HG02884 (cell line): Measurements from ENCODE around the gene COPS8.

Source experiments
- ATAC-seq: cut with Tn5 transposase; IDR thresholded peaks from one replicate; pipeline ENCODE4 v1.9.1; 2021; ENCODE audit warnings: mild to moderate bottlenecking, moderate library complexity; ENCODE audit not compliant: unreplicated experiment

COPS8 gene

DNA sequence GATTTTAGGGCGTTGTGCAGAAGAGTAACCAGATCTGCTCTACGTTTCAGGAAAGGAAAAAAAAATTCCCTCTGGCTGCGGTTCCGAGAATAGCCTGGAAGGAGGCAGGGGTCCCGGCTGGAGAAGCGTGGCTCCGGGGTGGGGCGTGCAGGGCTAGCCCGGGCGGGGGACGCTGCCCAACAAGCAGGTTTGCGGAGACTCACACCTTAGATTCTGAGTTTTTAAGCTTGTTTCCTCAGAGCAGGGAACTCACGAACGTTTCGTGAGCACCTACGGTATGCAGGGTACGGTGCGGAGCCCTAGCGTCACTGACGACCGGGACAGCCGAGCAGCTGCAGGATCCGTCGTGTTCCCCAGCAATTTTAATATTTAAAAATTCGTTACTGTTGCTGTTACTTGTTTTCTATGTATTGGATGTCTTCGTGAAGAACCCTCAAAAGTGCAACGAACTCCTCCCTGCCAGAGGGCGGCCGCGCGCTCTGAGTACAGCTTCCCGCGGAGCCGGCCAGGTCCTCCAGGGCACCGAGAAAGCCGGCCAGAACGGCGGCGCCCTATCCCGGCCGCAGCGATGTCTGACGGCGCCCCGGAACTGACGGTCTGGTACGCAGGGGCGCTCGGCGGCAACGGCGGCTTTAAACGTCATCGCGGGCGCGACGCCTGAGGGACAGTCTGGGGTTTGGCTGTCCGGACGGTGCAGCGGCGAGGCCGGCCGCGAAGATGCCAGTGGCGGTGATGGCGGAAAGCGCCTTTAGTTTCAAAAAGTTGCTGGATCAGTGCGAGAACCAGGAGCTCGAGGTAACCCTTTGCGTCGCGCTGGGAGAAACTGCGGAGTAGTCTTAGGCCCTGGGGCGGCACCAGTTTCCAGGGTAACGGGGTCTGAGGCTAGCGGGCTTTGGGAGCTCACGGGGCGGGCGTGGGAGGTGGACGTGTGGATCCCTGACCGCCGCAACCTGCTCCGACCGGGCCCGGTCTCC lies at the start of gene COPS8:
COPS8 (plus strand) TSS at position 642 of the 974 bp plus-strand sequence; CDS start at position 718, 76 bp downstream.
- ATAC-seq: peak; percentile 98

DNA sequence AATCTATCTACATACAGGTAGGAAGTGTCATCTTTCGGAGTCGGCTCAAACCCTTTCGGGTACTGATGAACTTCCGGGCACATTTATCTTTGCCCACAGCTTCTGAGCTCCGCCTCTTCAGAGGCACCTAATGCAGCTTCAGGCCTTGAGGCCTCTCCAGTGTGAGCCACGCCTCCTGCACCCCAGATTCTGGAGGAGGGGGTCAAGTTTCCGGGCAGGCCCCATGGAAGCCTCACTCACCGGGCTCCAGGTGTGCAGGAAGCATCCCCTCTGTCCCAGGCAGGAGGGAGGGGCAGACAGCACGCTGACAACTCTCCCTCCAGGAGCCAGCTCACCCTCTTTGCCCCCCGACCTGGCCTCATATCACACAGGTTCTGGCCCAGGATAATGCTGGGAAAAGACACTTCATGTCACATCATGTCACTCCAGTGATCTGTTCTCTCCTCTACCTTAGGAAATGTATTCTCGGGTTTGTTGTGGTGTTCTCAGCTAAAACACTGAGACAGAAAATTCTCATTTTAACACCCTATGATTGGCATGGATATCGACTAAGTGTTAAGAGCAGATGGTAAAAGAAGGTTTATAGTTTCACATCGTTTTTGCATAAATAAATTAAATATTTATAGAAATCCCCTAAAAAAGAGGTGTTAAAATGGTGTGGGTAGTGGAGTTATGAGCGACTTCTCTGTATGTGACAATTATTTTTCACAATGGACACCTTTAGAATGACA lies 46.2 kb upstream of the COPS8 start:
- no peak for ATAC-seq

DNA sequence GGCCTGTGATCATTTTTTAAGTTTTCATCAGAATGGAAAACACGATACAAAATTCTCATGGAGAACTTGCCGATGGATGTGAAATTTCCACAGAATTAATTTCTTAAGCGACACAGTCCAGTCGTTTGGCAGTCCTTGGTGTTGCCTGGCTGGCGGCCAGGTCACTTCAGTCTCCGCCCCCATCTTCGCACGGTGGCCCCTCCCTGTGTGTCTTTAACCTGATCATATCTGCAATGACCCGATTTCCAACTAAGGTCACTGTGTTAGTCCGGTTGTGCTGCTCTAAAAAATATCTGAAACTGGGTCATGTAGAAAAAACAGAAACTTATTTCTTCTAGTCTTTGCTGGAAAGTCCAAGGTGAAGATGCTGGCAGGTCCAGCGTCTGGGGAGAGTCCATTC lies 44.5 kb upstream of the COPS8 start:
- ATAC-seq: no peak

DNA sequence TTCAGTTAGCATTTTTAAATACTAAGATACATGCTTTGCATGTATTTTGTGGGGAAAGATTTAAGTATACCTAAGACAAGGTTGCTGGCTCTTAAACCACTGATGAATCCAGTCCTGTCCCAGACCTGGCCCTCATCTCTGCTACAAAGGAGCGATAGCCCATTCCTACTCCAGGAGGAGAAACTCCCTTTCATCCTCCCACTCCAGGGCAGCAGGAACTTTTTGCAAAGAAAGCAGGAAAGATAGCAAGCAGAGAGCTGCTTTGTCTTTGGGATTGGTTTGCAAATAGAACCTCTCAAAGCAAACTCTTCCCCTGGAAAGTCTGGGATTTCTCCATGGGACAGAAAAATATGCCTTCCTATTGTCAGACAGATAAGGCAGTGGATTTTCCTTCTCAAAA lies 43.6 kb upstream of the COPS8 start:
- no peak for ATAC-seq

DNA sequence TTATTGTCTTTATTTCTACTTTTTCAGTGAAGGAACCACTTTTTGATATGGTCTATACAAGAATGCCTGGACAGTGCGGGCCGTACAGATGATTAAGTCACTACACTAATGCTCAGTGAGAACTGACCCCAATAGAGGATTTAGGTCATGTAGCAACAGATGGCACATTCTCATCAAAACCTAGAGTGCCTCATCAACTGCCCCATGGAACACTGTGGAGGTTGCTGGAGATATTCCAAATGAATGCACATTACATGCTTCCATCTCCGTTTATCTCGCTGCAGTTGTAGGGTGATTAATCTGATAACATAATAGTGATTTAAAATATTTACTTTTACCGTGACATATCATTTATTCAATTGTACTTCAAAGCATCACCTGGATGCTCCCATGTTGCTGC lies 41.8 kb upstream of the COPS8 start:
- no peak for ATAC-seq

DNA sequence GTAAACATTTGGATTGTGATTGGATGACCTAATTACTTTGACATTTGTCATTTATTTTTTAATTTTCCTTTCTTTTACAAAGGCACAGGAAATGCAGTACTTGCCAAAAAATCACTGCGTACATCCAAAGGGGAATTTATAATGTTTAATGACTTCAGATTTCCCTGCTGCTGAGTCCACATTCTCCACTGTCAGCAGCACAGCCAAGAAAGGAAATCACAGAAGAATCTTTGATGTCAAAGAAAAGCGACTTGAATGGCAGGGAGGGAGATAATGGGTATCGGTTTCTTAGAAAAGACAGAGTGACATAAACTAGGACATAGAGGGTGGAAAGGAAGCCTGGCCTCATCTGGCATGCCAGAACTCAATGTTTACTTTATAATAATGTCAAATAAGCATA lies 41.4 kb upstream of the COPS8 start:
- ATAC-seq: no peak

DNA sequence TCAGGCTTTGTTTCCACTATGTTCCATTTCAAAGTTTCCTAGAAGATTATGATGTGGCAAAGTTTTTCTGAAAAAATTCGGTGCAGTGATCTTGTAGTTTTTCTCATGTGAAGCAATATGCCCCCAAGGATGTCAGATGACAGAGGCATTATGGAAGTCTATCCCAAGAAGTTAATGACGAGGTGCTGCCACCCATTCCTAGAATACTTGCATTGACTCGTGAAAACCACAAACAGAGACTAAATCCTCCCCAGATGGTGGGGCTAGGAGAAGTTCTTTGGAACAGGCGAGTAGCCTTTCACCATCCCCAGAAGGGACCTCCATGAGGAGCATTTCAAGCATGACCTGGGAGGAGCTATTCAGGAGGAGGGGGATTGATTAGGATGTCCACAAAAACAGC lies 40.2 kb upstream of the COPS8 start:
- ATAC-seq: no peak

DNA sequence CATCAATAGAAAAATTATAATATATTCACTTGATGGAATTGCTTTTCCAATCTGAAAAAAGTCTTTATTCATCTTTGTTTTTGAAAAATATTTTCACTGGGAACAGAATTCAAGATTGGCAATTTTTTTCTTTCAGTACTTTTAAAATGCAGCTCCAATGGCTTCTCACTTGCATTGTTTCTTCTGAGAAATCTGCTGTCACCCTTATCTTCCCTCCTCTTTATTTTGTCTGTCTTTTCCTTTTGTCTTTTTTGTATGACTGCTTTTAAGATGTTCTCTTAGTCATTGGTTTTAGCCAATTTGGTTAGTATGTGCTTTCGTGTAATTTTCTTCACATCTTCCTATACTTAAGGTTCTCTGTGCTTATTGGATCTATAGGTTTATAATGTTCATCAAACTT lies 37.1 kb upstream of the COPS8 start:
- no peak for ATAC-seq

DNA sequence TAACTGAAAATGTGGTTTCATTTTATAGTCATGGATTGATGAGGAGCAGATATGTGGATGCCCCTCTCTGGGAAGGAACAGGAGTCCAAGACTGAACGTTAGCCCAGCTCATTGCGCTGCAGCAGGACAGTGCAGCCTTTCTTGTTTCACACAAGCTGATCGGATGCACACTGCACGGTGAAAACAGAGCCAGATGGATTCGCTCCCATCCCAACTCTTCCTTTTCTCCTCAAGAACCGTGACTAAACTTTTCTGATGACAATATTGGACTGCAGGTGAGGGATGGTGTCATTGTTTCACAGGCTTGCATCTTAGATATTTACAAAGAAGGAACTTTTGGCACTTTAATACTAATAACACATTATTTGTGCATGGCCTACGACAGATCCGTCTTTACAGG lies 33.8 kb upstream of the COPS8 start:
- ATAC-seq: no peak

DNA sequence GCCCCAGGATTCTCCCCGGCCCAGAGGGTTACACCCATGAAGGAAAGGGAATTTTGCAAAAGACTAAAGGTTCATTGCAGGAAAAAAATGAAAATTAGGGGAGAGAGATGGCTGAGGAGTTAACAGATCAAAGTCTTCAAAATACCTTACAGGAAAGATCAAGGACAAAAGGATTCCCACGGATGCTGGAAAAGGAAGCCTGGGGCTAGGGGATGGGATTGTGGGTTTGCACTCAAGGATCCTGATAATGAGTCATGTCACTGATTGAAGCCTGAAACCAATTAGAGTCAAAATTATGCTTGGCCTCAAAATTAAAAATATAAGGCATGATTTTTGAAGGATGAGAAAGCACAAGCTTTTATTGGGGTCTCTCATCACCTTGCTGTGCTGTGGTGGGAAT lies 32.6 kb upstream of the COPS8 start:
- no peak for ATAC-seq

DNA sequence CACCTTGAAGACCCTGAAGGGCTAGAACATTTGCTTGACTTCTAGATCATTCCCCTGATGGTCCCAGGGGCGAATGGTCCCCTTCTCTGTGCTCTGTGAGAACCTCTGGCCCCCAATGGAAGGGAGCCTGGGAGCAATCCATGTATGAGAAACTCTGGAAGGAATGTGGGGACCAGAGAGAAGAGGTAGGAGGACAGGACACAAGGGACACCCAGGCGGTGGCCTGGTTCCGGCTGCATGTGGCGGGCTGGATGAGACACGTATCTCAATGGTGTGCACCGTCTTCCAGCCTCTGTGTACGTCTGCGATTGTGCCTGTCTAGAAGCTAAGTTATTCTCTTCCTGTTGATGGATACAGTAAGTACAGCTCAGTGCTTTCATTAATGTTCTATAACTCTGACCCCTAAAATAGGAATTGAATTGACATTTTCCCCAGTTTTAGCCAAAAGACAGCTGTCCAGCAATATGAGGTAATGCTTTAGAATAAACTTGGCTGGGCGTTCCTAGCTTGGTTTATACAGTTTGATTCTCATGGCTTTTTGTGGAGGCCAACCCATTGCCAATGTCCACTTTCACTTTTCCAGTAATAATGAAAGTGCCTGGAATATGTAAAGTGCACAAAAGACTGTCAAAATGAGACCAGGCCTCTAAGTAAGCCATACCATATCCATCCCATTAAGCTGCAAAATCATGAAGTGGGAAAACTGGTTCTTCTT lies 30.1 kb upstream of the COPS8 start:
- no peak for ATAC-seq

DNA sequence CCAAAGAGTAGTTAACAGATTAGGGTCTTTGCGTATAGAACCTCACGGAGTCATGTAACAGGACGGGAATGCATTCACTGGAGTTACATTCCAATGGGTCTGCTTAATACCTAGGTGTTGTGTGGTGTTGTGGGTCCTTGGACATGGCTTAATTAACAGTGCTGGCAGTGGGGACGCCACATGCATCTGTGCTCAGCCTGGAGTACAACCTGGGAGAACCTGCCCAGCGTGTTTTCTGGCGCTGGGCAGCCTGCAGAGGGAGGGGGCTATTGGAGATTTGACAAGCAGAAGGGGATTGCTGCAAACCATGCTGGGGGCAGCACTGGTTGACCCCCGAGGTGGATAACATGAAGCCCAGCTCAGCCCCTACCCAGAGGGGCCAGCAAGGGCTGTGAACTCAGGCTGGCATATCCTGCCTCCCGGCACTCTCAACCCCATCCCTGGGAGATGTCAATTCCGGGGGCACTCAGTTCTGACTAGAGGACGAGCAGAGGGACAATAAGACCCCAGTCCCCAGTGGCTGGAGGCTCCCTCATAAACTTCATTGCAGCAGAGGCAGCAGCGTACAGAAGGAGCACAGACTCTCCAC lies 29.3 kb upstream of the COPS8 start:
- no peak for ATAC-seq

DNA sequence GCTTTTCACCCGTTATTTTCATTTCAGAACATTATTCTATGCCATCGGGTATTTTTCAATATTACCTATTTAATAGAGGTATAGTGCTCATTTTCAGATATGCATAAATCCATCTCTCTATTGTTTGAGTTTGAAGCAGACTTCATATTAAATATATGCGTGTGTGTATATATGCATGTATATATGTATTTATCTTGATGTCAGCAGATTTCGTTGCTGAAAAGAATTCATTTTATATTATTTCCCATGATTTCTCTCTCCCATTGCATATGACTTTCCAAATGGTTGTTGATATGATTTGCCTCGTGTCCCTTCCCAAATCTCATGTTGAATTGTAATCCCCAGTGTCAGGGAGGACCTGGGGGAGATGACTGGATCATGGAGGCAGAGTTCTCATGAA lies 28.6 kb upstream of the COPS8 start:
- no peak for ATAC-seq

DNA sequence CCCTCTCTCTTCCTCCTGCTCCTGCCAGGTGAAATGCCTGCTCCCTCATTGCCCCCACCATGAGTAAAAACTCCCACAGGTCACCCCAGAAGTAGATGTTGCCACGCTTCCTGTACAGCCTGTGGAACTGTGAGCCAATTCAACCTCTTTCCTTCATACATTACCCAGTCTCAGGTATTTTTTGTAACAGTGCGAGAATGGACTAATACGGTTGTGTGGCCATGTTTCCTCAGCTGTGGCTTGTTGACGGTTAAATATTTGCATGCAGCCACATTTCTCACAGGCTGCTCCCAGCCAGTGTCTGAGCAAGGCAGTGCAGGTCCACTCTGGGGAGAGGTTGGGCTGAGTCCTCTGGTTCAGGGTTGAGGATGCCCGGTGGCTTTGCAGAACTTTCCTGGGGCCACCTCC lies 27.8 kb upstream of the COPS8 start:
- peak; percentile 70 for ATAC-seq

DNA sequence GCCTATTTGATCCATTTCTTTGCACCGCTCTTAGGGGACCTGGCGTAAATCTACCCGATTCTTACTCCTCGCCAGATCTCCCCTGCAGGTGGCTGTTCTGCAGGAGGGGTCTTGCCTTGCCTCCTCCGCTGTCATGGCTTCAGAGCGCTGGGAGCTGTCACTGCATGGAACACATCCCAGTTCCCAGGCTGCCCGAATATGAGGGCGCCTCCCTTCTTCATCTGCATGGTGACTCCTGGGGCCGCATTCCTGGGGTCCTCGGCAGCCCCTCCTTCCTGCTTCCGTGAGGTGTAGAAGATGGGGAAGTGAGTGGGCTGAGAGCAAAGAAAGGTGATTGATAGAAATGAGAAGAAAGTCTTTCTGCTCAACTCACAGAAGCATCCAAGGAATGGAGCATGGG lies 27.3 kb upstream of the COPS8 start:
- no peak for ATAC-seq

DNA sequence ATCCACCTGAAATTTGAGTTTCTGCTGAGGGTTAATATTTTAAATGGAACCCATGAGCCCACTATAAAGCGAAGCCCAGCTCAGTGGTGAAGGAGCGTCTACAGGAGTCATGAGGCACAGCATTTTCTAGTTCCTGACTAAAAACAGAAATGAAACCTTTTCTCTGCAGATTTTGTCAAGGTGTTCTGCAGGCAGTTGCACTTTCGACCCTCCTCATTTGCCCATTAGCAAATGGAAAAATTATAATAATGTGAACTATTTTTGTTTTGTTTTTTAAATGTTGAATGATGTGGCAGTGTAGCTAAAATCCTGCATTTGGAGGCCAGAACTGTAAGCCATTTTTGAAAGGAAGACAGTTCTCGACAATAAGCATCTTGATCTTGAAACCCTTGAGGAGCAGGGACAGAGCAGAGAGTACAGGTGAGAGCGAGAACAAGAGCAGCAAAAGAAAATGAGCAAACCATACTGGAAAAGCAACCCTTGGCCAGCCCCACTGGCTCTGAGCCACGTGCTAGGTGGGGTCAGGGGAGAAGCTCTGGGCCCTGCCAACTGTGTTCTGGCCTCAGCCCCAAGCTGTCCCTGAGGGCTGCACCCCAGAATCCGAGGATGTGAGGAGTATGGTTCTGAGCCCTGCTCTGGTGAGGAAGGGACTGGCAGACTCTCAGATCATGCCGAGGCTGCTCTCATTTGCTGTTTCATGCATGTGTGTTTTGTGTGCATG lies 26.4 kb upstream of the COPS8 start:
- ATAC-seq: peak; percentile 83

DNA sequence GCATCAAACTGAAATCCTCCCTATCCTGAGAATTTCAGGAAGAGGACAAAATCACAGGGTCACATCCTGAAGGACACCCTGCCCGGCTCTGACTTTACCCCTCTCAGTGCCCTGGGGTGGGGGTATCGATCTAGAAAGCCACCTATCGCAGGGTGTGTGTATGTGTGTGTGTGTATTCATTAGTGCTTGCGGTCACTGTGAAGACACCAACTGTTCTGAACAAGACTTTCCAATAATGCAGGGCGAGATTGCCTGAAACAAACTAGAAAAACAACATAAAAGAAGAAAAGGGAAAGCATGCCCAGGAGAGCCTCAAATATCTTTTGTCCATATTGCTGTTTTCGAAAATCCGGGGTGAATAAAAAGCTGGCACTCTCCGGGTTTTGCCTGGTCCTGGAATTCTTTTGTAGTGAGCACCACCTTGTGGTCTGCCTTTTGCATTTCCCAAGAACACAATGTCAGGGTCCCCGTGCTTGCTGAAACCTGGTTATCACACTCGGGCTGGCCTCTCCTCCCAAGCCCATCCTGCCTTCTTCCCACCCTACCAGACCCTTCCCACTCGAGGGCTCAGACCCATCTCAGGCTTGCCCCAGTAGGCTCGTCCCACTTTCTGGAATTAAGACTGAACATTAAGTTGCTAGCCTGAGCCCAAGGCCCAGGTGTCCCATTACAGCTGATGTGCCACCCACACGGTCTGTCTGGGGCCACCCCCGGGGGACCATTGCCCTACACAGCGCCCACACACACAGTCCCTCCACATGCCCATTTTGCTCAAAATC lies 25.0 kb upstream of the COPS8 start:
- no peak for ATAC-seq

DNA sequence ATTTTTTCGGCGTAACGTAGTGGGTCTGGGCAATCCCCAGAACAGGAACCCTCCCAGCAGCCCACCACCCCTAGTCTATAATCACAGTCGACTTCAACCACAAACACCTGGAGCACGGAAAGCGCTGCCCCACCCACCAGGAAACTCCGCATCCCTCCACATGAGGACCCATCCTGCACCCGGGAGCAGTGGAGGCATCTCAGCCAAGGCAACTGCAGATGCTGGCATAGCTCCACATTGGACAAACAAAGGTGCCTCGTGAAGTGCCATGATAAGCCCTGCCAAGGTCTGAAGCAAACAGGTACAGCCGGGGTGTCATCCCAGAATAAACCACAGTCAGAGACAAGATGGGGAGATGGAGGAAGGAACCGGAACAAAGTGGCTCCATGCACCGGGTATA lies 24.3 kb upstream of the COPS8 start:
- no peak for ATAC-seq

DNA sequence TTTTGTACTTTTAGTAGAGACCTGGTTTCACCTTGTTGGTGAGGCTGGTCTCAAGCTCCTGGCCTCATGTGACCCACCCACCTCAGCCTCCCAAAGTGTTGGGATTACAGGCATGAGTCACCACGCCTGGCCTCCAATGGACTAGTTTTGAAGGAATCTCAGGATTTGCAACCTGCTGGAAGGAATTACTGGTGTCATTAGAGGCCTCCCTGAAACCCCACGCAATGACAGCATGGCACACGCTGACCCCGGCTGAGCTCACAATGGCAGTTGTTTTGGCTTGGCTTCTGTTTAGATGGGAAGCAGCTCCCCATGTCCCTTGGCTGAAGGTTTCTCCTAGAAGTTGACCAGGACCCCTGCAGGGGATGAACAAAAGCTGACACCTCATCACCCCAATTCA lies 23.1 kb upstream of the COPS8 start:
- ATAC-seq: no peak
